Activated CD8-positive, alpha-beta T cell treated with anti-CD3 and anti-CD28 coated beads for 36 hours (primary cell): ENCODE measurements around the gene MZB1. TPM values are rescaled to one million over a fixed set of nuclear protein-coding genes. Genes with fewer than 3 reads are reported as not detected.

Experiments used
- ATAC-seq: fragments of 200-7000 bp; cut with Tn5 transposase; one replicate; pipeline ENCODE4 v1.10.0; 2021; ENCODE audit warnings: mild to moderate bottlenecking, moderate library complexity
- CTCF ChIA-PET: fragments of 350-600 bp; sonication (Branson Sonifier 250); formaldehyde crosslinking; loops from one replicate; lab custom pipeline; 2021; ENCODE audit warnings: antibody characterized with exemption; lab: Charles Lee
- POLR2A ChIA-PET: fragments of 350-600 bp; sonication (Branson Sonifier 250); formaldehyde crosslinking; loops from one replicate; lab custom pipeline; 2021; ENCODE audit warnings: antibody characterized with exemption; lab: Charles Lee
- DNase-seq: peaks from one replicate; pipeline ENCODE4 v3.0.0-alpha.2; 2020
- H3K27ac Mint-ChIP-seq: one replicate; pipeline ENCODE4 v1.8.0; 2021; ENCODE audit warnings: mild to moderate bottlenecking, mixed read lengths
- H3K27me3 Mint-ChIP-seq: one replicate; pipeline ENCODE4 v1.8.0; 2021; ENCODE audit warnings: mixed read lengths
- H3K36me3 Mint-ChIP-seq: one replicate; pipeline ENCODE4 v1.8.0; 2021; ENCODE audit warnings: low read depth, mixed read lengths
- H3K4me1 Mint-ChIP-seq: one replicate; pipeline ENCODE4 v1.8.0; 2021; ENCODE audit warnings: low read depth, mixed read lengths
- H3K4me3 Mint-ChIP-seq: one replicate; pipeline ENCODE4 v1.8.0; 2021; ENCODE audit warnings: mild to moderate bottlenecking, moderate library complexity, mixed read lengths
- H3K9me3 Mint-ChIP-seq: one replicate; pipeline ENCODE4 v1.8.0; 2021; ENCODE audit warnings: mixed read lengths
- CTCF ChIP-seq: fragments of 200-600 bp; IDR thresholded peaks from one replicate; pipeline ENCODE4 v1.8.0; 2022; ENCODE audit warnings: antibody characterized with exemption, mild to moderate bottlenecking
- intact Hi-C: fragments of 100-400 bp; cut with micrococcal nuclease; formaldehyde crosslinking; loops from one replicate; pipeline ENCODE4 v1.10.0; 2022
- total RNA-seq, 2 experiments: library from RNA; stranded (reverse); gene quantifications; one replicate each; pipeline ENCODE4 v1.2.3, GENCODE V29; 2021

MZB1 gene
- total RNA-seq, 2 experiments from 2014 or later, result 14.4 to 14.5 TPM

GRCh38 chr5:139379626-139380449 lies 9.9 kb downstream of the MZB1 start:
- no peak for TF ChIP-seq CTCF
- no peak overlapping the region for H3K27ac Mint-ChIP-seq

GRCh38 chr5:139378941-139379361 lies 10.8 kb downstream of the MZB1 start:
- Mint-ChIP-seq H3K9me3 (no peaks in the 10 kb centered on the region), H3K4me3 (no peak overlapping the region), H3K27ac (no peak overlapping the region), H3K36me3 (no peaks in the 10 kb centered on the region), H3K4me1 (no peaks in the 10 kb centered on the region), H3K27me3 (no peaks in the 10 kb centered on the region)
- ATAC-seq, result no peak
- no peak for TF ChIP-seq CTCF
- POLR2A ChIA-PET, result no interaction called here
- DNase-seq, result no peak
- intact Hi-C loops, result no loop called here
- CTCF ChIA-PET, result no interaction called here

More at GRCh38 chr5:139379626-139380449, 9.9 kb downstream of the MZB1 start:
- no peaks in the 10 kb centered on the region for H3K9me3 Mint-ChIP-seq
- no peaks in the 10 kb centered on the region for H3K36me3 Mint-ChIP-seq
- POLR2A ChIA-PET, result interaction anchor here (0.6 to 1.7 kb wide), 2 partner anchors 11 to 162 kb away, joined by 3 to 6 read pairs; no protein-coding TSS in a partner anchor
- H3K4me1 Mint-ChIP-seq, result peaks cover 6% of the 10 kb centered on the region
- H3K27me3 Mint-ChIP-seq, result no peaks in the 10 kb centered on the region
- intact Hi-C loops, result no loop called here
- no peak for DNase-seq
- H3K4me3 Mint-ChIP-seq, result no peak overlapping the region
- CTCF ChIA-PET, result interaction anchor here (0.8 kb wide), 1 partner anchor 11 kb away, joined by 3 read pairs; no protein-coding TSS in a partner anchor
- no peak for ATAC-seq

- Mint-ChIP-seq H3K4me3 (no peak overlapping the region), H3K27ac (no peak overlapping the region), H3K27me3 (no peaks in the 10 kb centered on the region), H3K36me3 (no peaks in the 10 kb centered on the region), H3K9me3 (no peaks in the 10 kb centered on the region), H3K4me1 (no peaks in the 10 kb centered on the region)
- ChIA-PET CTCF (no interaction called here), POLR2A (no interaction called here)
- intact Hi-C loops, result no loop called here
- DNase-seq (no peak), ATAC-seq (no peak)
- TF ChIP-seq CTCF, result no peak
Observed at GRCh38 chr5:139378101-139378825, 11.4 kb downstream of the MZB1 start.

GRCh38 chr5:139377226-139377625 lies 12.5 kb downstream of the MZB1 start:
- H3K4me1 Mint-ChIP-seq, result peaks cover under 1% of the 10 kb centered on the region
- POLR2A ChIA-PET, result interaction anchor here (0.6 kb wide), 1 partner anchor 36 kb away, joined by 3 read pairs; the partner anchor contains the start of gene PAIP2
- CTCF ChIA-PET, result interaction anchor here (1.0 to 1.3 kb wide), 2 partner anchors 45 to 126 kb away, joined by 4 to 6 read pairs; no protein-coding TSS in a partner anchor
- no peak for DNase-seq
- H3K9me3 Mint-ChIP-seq, result no peaks in the 10 kb centered on the region
- ATAC-seq, result no peak
- H3K27ac Mint-ChIP-seq, result no peak overlapping the region
- no peak for TF ChIP-seq CTCF
- no peaks in the 10 kb centered on the region for H3K27me3 Mint-ChIP-seq
- H3K4me3 Mint-ChIP-seq, result no peak overlapping the region
- peaks cover under 1% of the 10 kb centered on the region for H3K36me3 Mint-ChIP-seq
- intact Hi-C loops, result no loop called here
